ENCODE measurements around the gene LRRTM4. TPM values are rescaled to one million over a fixed set of nuclear protein-coding genes. Genes with fewer than 3 reads are reported as not detected.

LRRTM4 gene
- polyA plus RNA-seq, 4 donors: 0.33 to 2.5 (median 1.3) TPM

GRCh38 chr2:77013457-77013856 lies 508.7 kb downstream of the LRRTM4 start:
- DNase-seq (ENCODE audit: low read depth in 4 of 4, low spot score in 3 of 4): no peak

DNA sequence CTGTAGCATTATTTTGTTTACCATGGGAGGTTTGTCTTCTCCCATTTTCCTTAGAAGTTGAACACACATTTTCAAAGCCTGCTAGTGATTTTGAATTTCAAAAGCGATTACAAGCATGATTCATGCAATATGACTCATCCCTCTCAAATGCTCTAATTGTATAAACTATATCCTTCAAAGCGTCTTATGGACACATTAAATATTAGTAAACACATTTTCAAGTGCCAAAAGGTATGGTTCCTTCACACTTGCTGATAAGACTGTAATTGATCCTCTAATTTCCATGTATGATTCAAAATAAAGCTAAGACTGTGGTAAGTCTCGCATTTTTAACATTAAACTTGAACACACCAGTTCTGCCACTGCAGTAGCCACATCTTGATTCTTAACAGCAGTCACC lies 512.9 kb downstream of the LRRTM4 start:
- no peak for DNase-seq (ENCODE audit: low read depth in 4 of 4, low spot score in 3 of 4)

DNA sequence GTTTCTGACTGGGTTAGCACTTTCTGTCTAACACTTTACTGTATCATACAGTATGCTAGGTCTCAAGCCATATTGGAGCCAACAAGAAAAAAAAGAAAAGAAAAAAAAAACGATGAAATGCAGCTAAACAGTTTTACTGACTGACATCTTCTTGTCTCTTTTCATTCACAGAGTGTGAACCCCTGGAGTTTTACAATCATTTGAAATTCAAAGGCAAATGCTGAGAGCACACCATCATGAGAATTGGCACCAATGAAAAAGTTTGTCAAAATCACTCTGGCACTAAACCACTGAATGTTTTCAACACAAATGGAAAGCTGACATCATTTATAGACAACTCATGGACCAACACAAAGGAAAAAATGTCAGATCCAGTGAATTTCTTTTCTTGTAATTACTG lies 513.3 kb downstream of the LRRTM4 start:
- DNase-seq (ENCODE audit: low read depth in 4 of 4, low spot score in 3 of 4): no peak

DNA sequence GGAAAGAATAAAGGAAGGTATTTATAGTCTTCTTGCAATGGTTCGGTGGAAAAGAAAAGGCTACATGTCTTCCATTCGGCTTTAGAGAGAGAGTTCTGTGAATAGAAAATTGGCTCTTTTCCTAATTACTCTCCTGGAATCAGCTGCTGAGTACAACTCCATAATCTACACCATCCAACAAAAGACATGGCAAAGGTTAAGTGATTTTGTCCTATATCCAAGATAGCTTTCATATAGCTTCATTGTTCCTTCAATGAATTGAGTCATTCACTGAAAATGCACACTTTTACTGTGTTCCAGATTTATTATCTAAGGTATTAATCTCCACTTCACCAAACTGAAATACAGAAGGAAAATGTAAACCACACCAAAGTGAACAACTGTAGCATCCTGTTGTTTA lies 514.5 kb downstream of the LRRTM4 start:
- no peak for DNase-seq (ENCODE audit: low read depth in 4 of 4, low spot score in 3 of 4)

- DNase-seq (ENCODE audit: low read depth in 4 of 4, low spot score in 3 of 4): no peak
These were observed 516.7 kb downstream of the LRRTM4 start for GRCh38 chr2:77005522-77005921.

GRCh38 chr2:77001895-77002294 lies 520.3 kb downstream of the LRRTM4 start:
- DNase-seq (ENCODE audit: low read depth in 4 of 4, low spot score in 3 of 4): no peak

DNA sequence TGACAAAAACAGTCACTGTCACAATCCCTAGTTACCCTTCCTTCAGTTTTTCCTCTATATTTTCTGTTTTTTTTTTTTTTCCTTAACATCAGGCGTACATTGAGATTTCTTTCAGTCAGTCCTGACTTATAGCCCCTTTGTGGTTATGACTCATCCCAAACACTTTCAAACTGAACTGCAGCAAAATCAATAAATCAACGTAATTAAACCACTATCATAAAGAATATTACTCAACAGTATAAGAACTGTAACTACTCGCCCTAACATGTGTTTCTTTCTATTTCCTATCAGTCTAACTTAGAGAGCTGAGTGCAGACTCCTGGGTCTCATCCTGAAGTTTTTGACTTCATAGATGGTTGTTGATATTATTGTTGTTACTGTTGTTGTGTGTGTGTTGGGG lies 523.5 kb downstream of the LRRTM4 start:
- no peak for DNase-seq (ENCODE audit: low read depth in 4 of 4, low spot score in 3 of 4)

- no peak for DNase-seq (ENCODE audit: low read depth in 4 of 4, low spot score in 3 of 4)
These were observed 524.0 kb downstream of the LRRTM4 start for GRCh38 chr2:76998152-76998551.

DNA sequence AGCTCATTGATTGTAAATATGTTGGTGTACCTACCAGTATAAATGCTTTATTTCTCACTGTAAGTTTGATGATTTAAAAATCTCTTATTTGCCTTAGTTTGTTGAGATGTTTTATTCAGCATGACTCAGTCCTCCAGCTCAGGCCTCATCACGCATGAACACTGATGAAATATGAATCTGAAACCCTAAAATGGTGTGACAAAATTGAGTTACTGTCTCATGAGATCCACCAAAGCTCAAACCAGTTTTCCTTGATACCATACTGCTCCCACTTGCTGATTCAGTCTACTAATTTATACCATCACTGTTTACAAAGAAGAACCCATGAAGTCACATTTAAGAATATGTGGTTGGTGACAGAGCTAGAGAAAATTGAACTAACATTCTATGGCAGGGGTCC lies 524.9 kb downstream of the LRRTM4 start:
- DNase-seq (ENCODE audit: low read depth in 4 of 4, low spot score in 3 of 4): no peak

GRCh38 chr2:76985387-76986136 lies 536.6 kb downstream of the LRRTM4 start:
- no peak for DNase-seq (ENCODE audit: low read depth in 4 of 4, low spot score in 3 of 4)

- no peak for DNase-seq (ENCODE audit: low read depth in 4 of 4, low spot score in 3 of 4)
These were observed 537.8 kb downstream of the LRRTM4 start for GRCh38 chr2:76984359-76984758.

DNA sequence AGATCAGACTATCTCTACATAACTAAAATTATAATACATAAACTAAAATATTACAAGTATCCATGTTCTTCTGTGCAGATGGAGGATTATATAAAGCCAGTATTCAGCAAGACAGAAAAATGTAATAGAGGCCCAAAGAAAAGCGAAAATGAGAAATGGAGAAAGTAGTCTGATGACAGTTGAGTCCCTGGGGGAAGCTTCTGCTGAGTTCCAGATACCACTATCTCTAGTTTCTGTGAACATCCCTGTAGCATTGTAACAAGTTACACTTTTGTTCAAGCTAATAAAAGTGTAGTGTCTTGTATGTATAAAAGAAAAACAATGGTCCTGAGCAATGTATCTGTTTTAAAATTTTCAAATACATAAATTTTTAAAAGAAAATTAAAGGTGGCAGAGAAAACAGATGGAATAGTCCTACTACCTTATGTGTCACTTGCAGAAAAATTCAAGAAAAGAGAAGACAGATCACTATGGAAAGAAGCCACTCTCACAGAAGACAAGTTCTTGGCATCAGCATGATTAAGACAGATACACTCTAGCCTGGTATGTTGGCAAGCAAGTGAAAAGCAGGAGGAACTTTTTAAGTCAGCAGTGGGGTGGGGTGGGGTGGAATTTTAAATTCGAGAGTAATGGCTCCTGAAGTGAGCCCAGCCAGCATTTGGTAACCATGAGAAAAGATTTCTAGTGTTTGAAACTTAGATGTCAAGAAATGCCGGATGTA lies 541.9 kb downstream of the LRRTM4 start:
- DNase-seq (ENCODE audit: low read depth in 4 of 4, low spot score in 3 of 4): no peak

DNA sequence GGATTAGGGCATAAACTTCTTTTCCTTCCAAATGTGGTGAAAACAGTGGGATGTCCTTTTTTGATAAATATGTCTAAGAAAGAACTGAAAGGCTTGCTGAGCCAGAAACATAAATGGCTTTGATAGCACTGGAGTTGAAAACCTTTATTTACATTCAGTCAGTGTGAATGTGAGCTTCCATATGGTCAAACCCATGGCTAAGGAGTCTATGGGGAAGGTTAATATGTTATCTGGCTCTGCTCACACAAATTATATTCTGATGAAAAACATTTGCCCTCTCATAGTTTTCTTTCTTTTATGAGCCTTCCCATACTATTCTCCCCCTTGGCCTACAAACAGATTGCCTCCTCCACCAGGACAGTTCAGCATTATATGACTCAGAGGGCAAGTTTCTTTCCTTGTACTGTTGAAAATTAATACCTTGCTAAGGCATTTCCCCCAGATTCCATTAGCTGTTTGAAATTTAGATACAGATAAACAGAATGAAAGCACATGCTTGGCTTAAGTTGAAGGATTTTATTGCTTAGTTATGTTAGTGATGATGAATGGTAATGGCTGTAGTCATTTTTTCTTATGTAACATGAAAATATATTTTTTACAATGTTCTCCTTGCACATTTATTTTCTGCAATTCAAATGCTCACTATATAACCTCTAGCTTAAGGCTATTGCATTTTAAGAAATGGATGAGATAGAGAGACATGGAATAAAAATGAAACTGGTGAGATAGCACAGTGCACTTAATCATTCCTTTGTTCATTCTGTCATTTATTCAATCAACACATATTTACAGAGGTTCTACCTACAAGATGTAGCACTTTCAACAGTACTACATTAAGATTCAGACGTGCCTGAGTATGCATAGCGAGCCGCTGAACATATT lies 544.1 kb downstream of the LRRTM4 start:
- DNase-seq (ENCODE audit: low read depth in 4 of 4, low spot score in 3 of 4): no peak

DNA sequence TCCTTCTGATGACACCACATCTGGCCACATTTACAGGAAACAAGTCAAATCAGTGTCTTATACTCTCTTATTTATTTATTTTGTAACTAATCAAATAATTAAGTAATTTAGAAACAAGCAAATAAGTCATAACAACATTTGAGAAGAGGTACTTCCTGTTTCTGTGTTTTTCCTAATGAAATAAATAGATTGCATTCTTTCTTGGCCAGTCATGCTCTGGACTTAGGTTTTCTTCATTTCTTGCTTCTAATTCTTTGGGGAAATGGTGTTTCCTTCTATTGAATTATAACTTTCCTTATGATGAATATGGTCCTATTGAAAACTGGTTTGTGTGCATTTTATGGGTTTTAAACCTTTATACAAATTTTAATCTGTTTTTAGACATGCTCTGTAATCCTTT lies 546.4 kb downstream of the LRRTM4 start:
- DNase-seq (ENCODE audit: low read depth in 4 of 4, low spot score in 3 of 4): no peak

DNA sequence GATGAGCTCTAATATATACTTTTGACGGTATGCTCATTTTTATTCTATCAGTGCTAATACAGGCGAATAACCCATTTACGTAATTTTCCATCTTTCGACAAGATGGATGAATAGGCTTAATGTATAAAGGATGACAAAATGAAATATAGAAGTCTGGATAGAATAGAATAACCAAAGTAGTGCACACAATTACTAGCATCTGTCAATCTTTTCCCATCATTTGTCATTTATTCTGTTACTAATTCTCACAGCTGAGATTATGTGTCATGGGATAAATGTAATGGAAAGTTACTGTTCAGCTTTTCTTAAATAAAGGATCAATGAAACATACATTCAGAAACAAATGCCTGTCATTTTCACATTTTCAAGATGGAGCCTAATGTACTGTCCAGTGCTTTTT lies 548.6 kb downstream of the LRRTM4 start:
- no peak for DNase-seq (ENCODE audit: low read depth in 4 of 4, low spot score in 3 of 4)

GRCh38 chr2:76965772-76966171 lies 556.4 kb downstream of the LRRTM4 start:
- DNase-seq (ENCODE audit: low read depth in 4 of 4, low spot score in 3 of 4): no peak

DNA sequence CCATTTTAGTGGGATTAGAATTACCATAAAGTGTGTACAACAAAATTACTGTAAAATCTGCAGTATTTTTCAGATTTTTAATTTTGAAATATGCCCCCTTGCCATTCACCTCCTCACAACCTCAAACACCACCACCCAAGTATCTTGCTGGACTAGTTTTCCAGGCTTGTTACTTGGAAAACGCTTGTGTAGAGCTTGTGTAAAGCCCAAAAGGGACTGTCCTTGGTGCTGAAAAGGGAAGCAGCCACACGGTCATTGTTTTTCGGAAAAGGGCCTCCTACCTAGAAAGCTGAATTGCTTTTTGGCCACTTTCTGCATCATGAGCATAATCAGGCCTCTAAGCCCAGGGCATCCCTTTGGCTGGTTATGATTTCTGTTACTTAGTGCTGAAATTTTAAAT lies 563.4 kb downstream of the LRRTM4 start:
- DNase-seq (ENCODE audit: low read depth in 4 of 4, low spot score in 3 of 4): peak in 3 of 4 donors; percentile 29 to 44 (median 33)

DNA sequence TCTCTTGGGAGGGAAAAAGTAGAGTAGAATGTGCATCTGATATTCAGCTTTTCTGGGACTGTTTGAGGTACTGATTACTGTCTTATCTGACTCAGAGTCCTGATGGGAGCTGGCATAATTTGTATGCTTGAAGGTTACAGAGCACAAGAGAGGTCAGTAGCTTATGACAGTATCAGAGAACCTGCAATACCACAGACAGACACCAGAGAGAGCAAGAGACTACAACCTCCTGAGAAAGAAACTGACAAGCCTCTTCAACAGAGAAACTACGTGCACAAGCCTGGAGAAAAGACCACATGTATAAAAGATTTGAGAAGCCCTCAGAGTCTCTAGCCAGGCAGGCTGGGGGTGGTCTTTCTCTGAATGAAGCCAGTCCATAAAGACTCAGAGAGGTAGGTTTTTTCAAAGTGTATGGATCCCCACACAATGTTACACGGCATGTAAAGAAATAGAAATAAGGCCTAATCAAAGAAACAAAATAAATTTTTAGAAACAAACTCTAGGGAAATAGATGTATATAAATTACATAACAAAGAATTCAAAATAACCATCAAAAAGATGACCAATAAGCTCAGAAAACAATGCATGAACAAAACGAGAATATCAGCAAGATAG lies 568.3 kb downstream of the LRRTM4 start:
- peak in 3 of 4 donors; percentile 14 to 27 (median 24) for DNase-seq (ENCODE audit: low read depth in 4 of 4, low spot score in 3 of 4)

DNA sequence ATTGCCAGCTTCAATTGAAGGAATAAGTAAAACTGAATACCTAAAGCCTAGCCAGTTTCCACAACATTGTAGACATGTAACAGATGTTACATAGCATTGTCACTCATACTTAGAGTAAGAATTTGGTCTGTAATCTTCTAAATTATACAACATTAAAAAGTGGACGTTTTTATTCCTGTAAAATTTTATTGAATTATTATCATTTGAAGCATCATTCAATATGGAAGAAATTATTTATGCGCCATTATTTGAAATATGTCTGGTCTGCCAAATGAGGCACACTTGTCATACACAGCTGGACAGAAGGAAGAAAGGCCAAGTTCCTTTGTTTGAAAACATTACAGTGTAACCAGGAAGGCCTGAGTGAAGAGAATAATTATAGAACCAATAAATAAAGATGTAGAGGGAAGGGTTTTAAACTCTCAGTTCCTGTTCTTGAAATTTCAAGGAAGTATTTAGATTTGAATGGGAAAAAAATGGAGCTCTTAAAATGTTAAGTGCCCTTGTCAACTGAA lies 575.5 kb downstream of the LRRTM4 start:
- no peak for DNase-seq (ENCODE audit: low read depth in 4 of 4, low spot score in 3 of 4)

DNA sequence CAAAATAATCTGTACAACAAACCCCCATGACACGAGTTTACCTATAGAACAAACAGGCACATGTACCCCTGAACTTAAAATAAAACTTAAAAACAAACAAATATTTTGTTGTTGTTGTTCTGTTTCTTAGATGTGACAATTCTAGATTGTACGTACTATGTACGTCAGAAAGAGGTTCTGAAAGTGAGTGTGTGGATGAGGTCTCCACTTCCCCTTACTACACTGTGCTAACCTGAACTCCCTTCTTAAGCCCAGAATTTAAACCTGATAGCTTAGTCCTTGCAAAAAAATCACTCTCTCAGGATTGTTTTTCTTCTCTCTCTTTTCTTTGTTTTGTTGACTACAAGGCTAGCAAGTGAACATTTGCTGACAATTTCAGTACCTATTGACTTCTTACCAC lies 581.6 kb downstream of the LRRTM4 start:
- DNase-seq (ENCODE audit: low read depth in 4 of 4, low spot score in 3 of 4): no peak

DNA sequence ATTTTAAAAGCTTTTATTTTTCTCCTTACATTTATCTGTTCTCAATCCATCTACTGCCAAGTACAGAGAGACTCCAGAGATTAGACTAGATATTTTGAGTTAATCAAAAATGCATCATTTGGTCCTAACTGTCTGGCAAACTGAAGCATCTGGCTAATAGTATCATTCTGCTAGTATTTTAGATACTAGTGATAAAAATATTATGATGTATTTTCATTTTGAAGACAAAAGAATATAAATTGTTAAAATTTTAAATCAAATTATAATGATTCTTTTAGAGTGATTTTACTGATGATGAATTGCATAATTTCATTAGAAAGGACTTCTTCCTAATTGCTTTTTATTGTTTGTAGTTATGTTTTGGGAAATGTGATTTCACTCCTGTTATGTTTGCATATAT lies 584.0 kb downstream of the LRRTM4 start:
- DNase-seq (ENCODE audit: low read depth in 4 of 4, low spot score in 3 of 4): no peak
